Osteoblast (primary cell): ENCODE data around the gene GNPAT. TPM values are rescaled to one million over a fixed set of nuclear protein-coding genes. Genes with fewer than 3 reads are reported as not detected.

Source experiments
- DNase-seq: peaks from one replicate; pipeline ENCODE4 v3.0.0; 2011; ENCODE audit warnings: low spot score, mixed read lengths; ENCODE audit not compliant: insufficient read length; ENCODE audit errors: missing footprints
- H2AFZ ChIP-seq: 2 replicates; pipeline ENCODE4 v1.6.0; 2011; ENCODE audit warnings: mild to moderate bottlenecking, low read length
- H3K27ac ChIP-seq: 2 replicates; pipeline ENCODE4 v1.5.1; 2011; ENCODE audit warnings: mild to moderate bottlenecking, low read depth, low read length, moderate library complexity
- H3K27me3 ChIP-seq: 2 replicates; pipeline ENCODE4 v1.6.0; 2012; ENCODE audit warnings: mild to moderate bottlenecking, control low read depth, inconsistent platforms, low read length, moderate library complexity; ENCODE audit not compliant: insufficient read depth
- H3K36me3 ChIP-seq: 2 replicates; pipeline ENCODE4 v1.5.1; 2011; ENCODE audit warnings: mild to moderate bottlenecking, low read length, control low read depth, moderate library complexity; ENCODE audit not compliant: insufficient read depth
- H3K4me1 ChIP-seq: 2 replicates; pipeline ENCODE4 v1.5.1; 2011; ENCODE audit warnings: mild to moderate bottlenecking, low read length, control low read depth, moderate library complexity; ENCODE audit not compliant: insufficient read depth
- H3K4me2 ChIP-seq: 2 replicates; pipeline ENCODE4 v1.6.0; 2011; ENCODE audit warnings: mild to moderate bottlenecking, low read length; ENCODE audit not compliant: insufficient read depth
- H3K4me3 ChIP-seq: fragments of 200-600 bp; sonication (generic); 3 replicates; pipeline ENCODE4 v1.5.1; 2012; ENCODE audit warnings: mild to moderate bottlenecking, low read length, inconsistent platforms; ENCODE audit not compliant: insufficient read depth
- H3K79me2 ChIP-seq: 2 replicates; pipeline ENCODE4 v1.6.0; 2012; ENCODE audit warnings: mild to moderate bottlenecking, low read length, control low read depth, inconsistent platforms; ENCODE audit not compliant: insufficient read depth
- H3K9me3 ChIP-seq: 2 replicates; pipeline ENCODE4 v1.5.1; 2011; ENCODE audit warnings: low read depth, low read length, control low read depth
- H4K20me1 ChIP-seq: 2 replicates; pipeline ENCODE4 v1.6.0; 2012; ENCODE audit warnings: mild to moderate bottlenecking, low read length, control low read depth; ENCODE audit not compliant: insufficient read depth
- CTCF ChIP-seq: IDR thresholded peaks from 2 replicates; pipeline ENCODE4 v1.5.1; 2011; ENCODE audit warnings: mild to moderate bottlenecking, low read depth, low read length, moderate library complexity; ENCODE audit errors: extremely low read depth
- total RNA-seq: library from RNA; depleted of rRNA; stranded (reverse); fragments of >200 nt; gene quantifications from 2 replicates; pipeline ENCODE4 v1.2.3, GENCODE V29; 2012

GNPAT gene
- total RNA-seq, 1 donor, result 52.1 TPM

DNA sequence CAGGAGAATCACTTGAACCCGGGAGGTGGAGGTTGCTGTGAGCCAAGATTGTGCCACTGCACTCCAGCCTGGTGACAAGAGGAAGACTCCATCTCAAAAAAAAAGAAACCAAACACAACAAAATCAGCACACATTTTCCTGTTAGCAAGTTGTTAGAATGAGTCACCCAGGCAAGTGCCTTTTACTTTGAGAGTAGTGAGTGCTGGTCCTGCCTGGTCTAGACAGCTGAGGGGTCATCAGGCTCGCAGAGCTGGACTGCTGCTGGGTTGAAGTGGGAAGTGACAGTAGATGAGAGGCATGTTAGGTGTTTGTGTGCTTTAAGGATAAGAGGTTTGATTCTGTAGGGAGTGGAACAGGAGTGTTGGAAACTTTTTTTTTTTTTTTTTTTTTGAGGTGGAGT, 31.9 kb downstream of the GNPAT start:
- Histone ChIP-seq H3K4me3 (no peak overlapping the region), H3K27ac (no peak overlapping the region), H2AFZ (no peak overlapping the region), H3K4me1 (peaks cover 16% of the 10 kb centered on the region), H3K4me2 (no peak overlapping the region), H3K27me3 (no peaks in the 10 kb centered on the region), H3K79me2 (no peaks in the 10 kb centered on the region), H3K36me3 (peaks cover 50% of the 10 kb centered on the region), H3K9me3 (no peaks in the 10 kb centered on the region), H4K20me1 (no peaks in the 10 kb centered on the region)
- TF ChIP-seq CTCF, result no peak
- DNase-seq, result no peak

DNA sequence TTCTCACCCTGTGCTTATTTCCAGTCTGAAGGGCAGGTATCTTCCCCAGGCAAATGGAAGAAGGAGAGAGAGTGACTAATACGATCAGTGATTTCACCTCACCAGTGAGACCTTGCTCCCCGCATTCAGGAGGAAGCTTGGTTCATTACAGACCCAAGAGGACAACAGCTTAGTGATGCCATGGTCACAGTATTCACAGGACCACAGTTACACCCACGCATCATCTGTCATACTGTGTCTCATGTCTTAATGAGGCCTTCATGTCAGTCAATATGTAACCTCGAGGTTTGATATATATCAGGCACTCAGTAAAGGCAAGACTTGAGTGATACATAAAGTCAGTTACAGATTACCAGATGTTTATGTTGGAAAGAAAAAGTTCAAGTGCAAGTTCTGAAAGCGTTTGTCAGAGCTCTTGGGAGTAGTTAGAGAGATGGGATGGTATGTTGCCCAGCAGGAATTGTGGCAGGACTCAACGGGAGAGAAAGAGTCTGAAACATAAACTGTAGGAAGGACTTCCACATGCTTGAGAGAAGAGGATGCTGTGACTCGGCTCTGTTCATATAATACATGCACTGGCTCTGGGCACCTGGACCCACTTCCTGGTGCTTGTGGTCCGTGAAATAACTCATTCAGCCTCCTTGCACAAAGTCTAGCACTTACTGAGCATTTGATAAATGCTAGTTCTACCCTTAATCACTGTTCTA, 33.3 kb downstream of the GNPAT start:
- Histone ChIP-seq H3K27ac (peak overlapping the region; percentile 41), H3K27me3 (no peaks in the 10 kb centered on the region), H3K9me3 (no peaks in the 10 kb centered on the region), H3K79me2 (no peaks in the 10 kb centered on the region), H3K36me3 (peaks cover 45% of the 10 kb centered on the region), H2AFZ (no peak overlapping the region), H4K20me1 (no peaks in the 10 kb centered on the region), H3K4me2 (peak overlapping the region; percentile 2), H3K4me3 (no peak overlapping the region), H3K4me1 (peaks cover 16% of the 10 kb centered on the region)
- TF ChIP-seq CTCF, result no peak
- peak; percentile 87 for DNase-seq

DNA sequence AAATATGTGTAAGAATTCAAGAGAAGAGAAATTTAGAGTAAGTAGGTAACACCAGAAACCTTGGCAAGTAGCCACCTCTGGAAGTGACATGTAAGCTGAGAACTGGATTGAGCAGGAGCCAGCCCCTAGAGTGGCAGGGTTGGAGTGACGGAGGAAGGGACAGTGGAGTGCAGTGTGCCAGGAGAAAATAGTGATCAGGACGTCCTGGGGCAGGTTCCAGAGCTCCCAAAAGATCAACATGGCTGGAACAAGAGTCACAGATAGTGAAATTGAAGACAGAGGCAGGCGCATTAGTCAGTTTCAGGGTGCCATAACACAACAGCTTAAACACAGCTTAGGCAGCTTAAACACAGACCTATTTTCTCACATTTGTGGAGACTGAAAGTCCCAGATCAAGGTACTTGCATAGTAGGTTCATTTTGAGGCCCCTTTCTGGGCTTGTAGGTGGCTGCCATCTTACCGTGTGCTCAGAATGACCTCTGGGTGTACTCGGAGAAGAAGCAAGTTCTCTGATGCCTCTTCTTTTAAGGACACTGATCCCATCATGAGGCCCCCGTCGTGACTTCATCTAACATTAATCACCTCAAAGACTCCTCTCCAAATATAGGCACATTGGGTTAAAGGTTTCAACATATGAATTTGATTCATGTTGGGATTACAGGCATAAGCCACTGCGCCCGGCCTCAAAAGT, 37.2 kb downstream of the GNPAT start:
- Histone ChIP-seq H3K27me3 (no peaks in the 10 kb centered on the region), H3K4me3 (no peak overlapping the region), H3K79me2 (no peaks in the 10 kb centered on the region), H2AFZ (no peak overlapping the region), H4K20me1 (no peaks in the 10 kb centered on the region), H3K4me2 (no peak overlapping the region), H3K9me3 (no peaks in the 10 kb centered on the region), H3K36me3 (peaks cover 26% of the 10 kb centered on the region), H3K27ac (no peak overlapping the region), H3K4me1 (peaks cover 12% of the 10 kb centered on the region)
- TF ChIP-seq CTCF, result no peak
- DNase-seq, result no peak

- H3K27me3 ChIP-seq, result no peaks in the 10 kb centered on the region
- peaks cover 26% of the 10 kb centered on the region for H3K36me3 ChIP-seq
- H3K4me3 ChIP-seq, result no peak overlapping the region
- no peaks in the 10 kb centered on the region for H3K9me3 ChIP-seq
- peaks cover 6% of the 10 kb centered on the region for H3K4me1 ChIP-seq
- no peak for TF ChIP-seq CTCF
- H4K20me1 ChIP-seq, result no peaks in the 10 kb centered on the region
- H2AFZ ChIP-seq, result no peak overlapping the region
- H3K4me2 ChIP-seq, result no peak overlapping the region
- DNase-seq, result no peak
- H3K79me2 ChIP-seq, result no peaks in the 10 kb centered on the region
- H3K27ac ChIP-seq, result no peak overlapping the region
These were observed 38.1 kb downstream of the GNPAT start for GRCh38 chr1:231279081-231279480.
